SK-MEL-5 (cell line): Measurements from ENCODE around the gene WNT6. TPM values are rescaled to one million over a fixed set of nuclear protein-coding genes. Genes with fewer than 3 reads are reported as not detected.

Source experiments
- DNase-seq: peaks from one replicate; pipeline ENCODE4 v3.0.0-alpha.2; 2016; ENCODE audit warnings: low read depth, low spot score
- in situ Hi-C: cut with HindIII; loops from 2 replicates; pipeline ENCODE4 v1.10.0; 2016; ENCODE audit warnings: low sequenced_read_pairs, high pct_unique_total_duplicates, low pct_unique_long_range_greater_than_20kb
- polyA plus RNA-seq, 2 experiments: library from polyadenylated mRNA; depleted of rRNA; stranded (reverse); fragments of >200 nt; gene quantifications; 2 replicates each; pipeline ENCODE4 v1.2.3, GENCODE V29; 2015
- total RNA-seq: library from RNA; depleted of rRNA; stranded (reverse); fragments of >200 nt; shearing (Covaris generic); gene quantifications from 2 replicates; pipeline ENCODE4 v1.2.3, GENCODE V29; 2014; rRNA removed

The WNT6 gene
- not detected in 2 replicates for total RNA-seq
- polyA plus RNA-seq (2015; cell fraction: cytosol; rRNA removed) = not detected in 2 replicates
- polyA plus RNA-seq (2015; cell fraction: nucleus; rRNA removed) = not detected in 2 replicates

GRCh38 chr2:218859556-218859987, at the start of gene WNT6:
WNT6 (plus strand) TSS chr2:218859805; CDS start chr2:218860038, 233 bp downstream.
- in situ Hi-C loops = no loop called here
- DNase-seq = no peak

GRCh38 chr2:218810256-218810655, 49.3 kb upstream of the WNT6 start:
- in situ Hi-C loops = no loop called here
- DNase-seq = peak; percentile 26

GRCh38 chr2:218811382-218811781, 48.2 kb upstream of the WNT6 start:
- no peak for DNase-seq
- in situ Hi-C loops = no loop called here

GRCh38 chr2:218812096-218812815, 47.3 kb upstream of the WNT6 start:
- in situ Hi-C loops = no loop called here
- DNase-seq = no peak

- in situ Hi-C loops = no loop called here
- no peak for DNase-seq
Measured at GRCh38 chr2:218812861-218813260, 46.7 kb upstream of the WNT6 start.

- DNase-seq = no peak
- in situ Hi-C loops = no loop called here
Measured at GRCh38 chr2:218813771-218814460, 45.7 kb upstream of the WNT6 start.

GRCh38 chr2:218814540-218815243, 44.9 kb upstream of the WNT6 start:
- in situ Hi-C loops = no loop called here
- DNase-seq = no peak

GRCh38 chr2:218815244-218815637, 44.4 kb upstream of the WNT6 start:
- in situ Hi-C loops = no loop called here
- DNase-seq = no peak

- in situ Hi-C loops = no loop called here
- DNase-seq = no peak
Measured at GRCh38 chr2:218815649-218816048, 44.0 kb upstream of the WNT6 start.

- DNase-seq = no peak
- in situ Hi-C loops = no loop called here
Measured at GRCh38 chr2:218816561-218817011, 43.0 kb upstream of the WNT6 start.

GRCh38 chr2:218819093-218819492, 40.5 kb upstream of the WNT6 start:
- no peak for DNase-seq
- in situ Hi-C loops = no loop called here

GRCh38 chr2:218820746-218821369, 38.7 kb upstream of the WNT6 start:
- in situ Hi-C loops = no loop called here
- DNase-seq = no peak

- in situ Hi-C loops = no loop called here
- DNase-seq = no peak
Measured at GRCh38 chr2:218821605-218822211, 37.9 kb upstream of the WNT6 start.

- no peak for DNase-seq
- in situ Hi-C loops = no loop called here
Measured at GRCh38 chr2:218822622-218823021, 37.0 kb upstream of the WNT6 start.

- no peak for DNase-seq
- in situ Hi-C loops = no loop called here
Measured at GRCh38 chr2:218823196-218823855, 36.3 kb upstream of the WNT6 start.

GRCh38 chr2:218824004-218824403, 35.6 kb upstream of the WNT6 start:
- DNase-seq = no peak
- in situ Hi-C loops = no loop called here

- in situ Hi-C loops = no loop called here
Measured at GRCh38 chr2:218826791-218827190, 32.8 kb upstream of the WNT6 start.

More at GRCh38 chr2:218826791-218827190, 32.8 kb upstream of the WNT6 start:
- DNase-seq = no peak
